Small intestine (tissue), 7 donors: ENCODE measurements around the gene CHCT1. TPM values are rescaled to one million over a fixed set of nuclear protein-coding genes. Genes with fewer than 3 reads are reported as not detected.
"Not testable (repeated sequence)": the region's sequence is repeated elsewhere in the genome, so short reads cannot be mapped to it uniquely, and the experiment has no call there.

Experiments
- DNase-seq, 2 donors: peaks; one replicate each; pipeline versions ENCODE4 v3.0.0 to v3.0.0-alpha.2; 2013
- FAIRE-seq: peaks from 2 replicates; lab custom pipeline; 2012; peaks lifted over from hg19 to GRCh38; lab: Jason Lieb, UNC
- H3K27ac ChIP-seq, 3 donors: one replicate each; pipeline ENCODE4 v1.5.1; 2013; ENCODE audit warnings: low read length in 2 of 3, mild to moderate bottlenecking in 2 of 3, control low read depth in 1 of 3, inconsistent platforms in 1 of 3, low read depth in 1 of 3, moderate library complexity in 1 of 3
- H3K27me3 ChIP-seq, 3 donors: one replicate each; pipeline ENCODE4 v1.6.1; 2013; ENCODE audit warnings: low read length in 3 of 3, inconsistent platforms in 1 of 3; ENCODE audit not compliant: control insufficient read depth in 3 of 3, insufficient read depth in 3 of 3
- H3K36me3 ChIP-seq, 3 donors: one replicate each; pipeline ENCODE4 v1.6.1; 2013; ENCODE audit warnings: low read length in 3 of 3, inconsistent platforms in 1 of 3, low read depth in 1 of 3, mild to moderate bottlenecking in 1 of 3, moderate library complexity in 1 of 3; ENCODE audit not compliant: control insufficient read depth in 3 of 3, insufficient read depth in 2 of 3
- H3K4me1 ChIP-seq, 3 donors: one replicate each; pipeline ENCODE4 v1.6.1; 2013; ENCODE audit warnings: low read length in 2 of 3, inconsistent platforms in 1 of 3, low read depth in 1 of 3, mild to moderate bottlenecking in 1 of 3, moderate library complexity in 1 of 3; ENCODE audit not compliant: control insufficient read depth in 3 of 3, insufficient read depth in 2 of 3
- H3K4me3 ChIP-seq, 3 donors: one replicate each; pipeline ENCODE4 v1.5.1; 2013; ENCODE audit warnings: low read length in 3 of 3, control low read depth in 1 of 3, inconsistent platforms in 1 of 3, low read depth in 1 of 3, mild to moderate bottlenecking in 1 of 3, moderate library complexity in 1 of 3
- H3K9me3 ChIP-seq, 2 donors: one replicate each; pipeline ENCODE4 v1.6.1; 2013; ENCODE audit warnings: low read depth in 1 of 2, low read length in 1 of 2; ENCODE audit not compliant: control insufficient read depth in 2 of 2, insufficient read depth in 1 of 2
- WGBS, 3 donors: extraction: QIAGEN DNeasy Blood & Tissue Kit; methylation state at CpG; one replicate each; pipeline ENCODE4 v1.1.7; 2013; 5-methylcytosine and 5-hydroxymethylcytosine counted together
- polyA plus RNA-seq, 4 donors: library from polyadenylated mRNA; stranded (reverse) in 3 of 4; unstranded in 1 of 4; fragments of 200-250 nt in 3 of 4; fragments of 120-200 nt in 1 of 4; gene quantifications; one replicate each; pipeline versions ENCODE4 v1.2.1 to v1.2.3, GENCODE V29; 2013
- donor health status: healthy with polysubstance abuse.
- donor health status: control.
- donor health status: control.
- donor health status: Bipolar disorder and iron deficiency.
- donor health status: healthy.

CHCT1 gene
- polyA plus RNA-seq, 4 donors: 0.07 to 0.10 TPM; not detected in 2

GRCh38 chr17:60425626-60426025, 3.3 kb downstream of the CHCT1 start:
- no peak overlapping the region for H3K27ac ChIP-seq
- peaks cover 0 to 4% (median 0%) of the 10 kb centered on the region in 3 donors for H3K4me1 ChIP-seq
- no peak for FAIRE-seq
- no peak for DNase-seq
- no peaks in the 10 kb centered on the region for H3K9me3 ChIP-seq
- H3K4me3 ChIP-seq: no peak overlapping the region
- H3K27me3 ChIP-seq: peaks cover 0 to 9% (median 0%) of the 10 kb centered on the region in 3 donors
- WGBS, 3 donors: 85 to 91% (median 86%) methylated on average over 6 of the region's 6 CpGs
- no peaks in the 10 kb centered on the region for H3K36me3 ChIP-seq

- Histone ChIP-seq H3K27me3 (peaks cover 0 to 9% (median 0%) of the 10 kb centered on the region in 3 donors), H3K36me3 (no peaks in the 10 kb centered on the region), H3K4me1 (no peaks in the 10 kb centered on the region), H3K27ac (no peak overlapping the region), H3K9me3 (no peaks in the 10 kb centered on the region), H3K4me3 (no peak overlapping the region)
- FAIRE-seq (no peak), DNase-seq (no peak)
- 82 to 93% (median 82%) methylated on average over 10 of the region's 10 CpGs for WGBS, 3 donors
Measured at GRCh38 chr17:60426596-60426995, 4.3 kb downstream of the CHCT1 start.

GRCh38 chr17:60428491-60428890, 6.2 kb downstream of the CHCT1 start:
- H3K27me3 ChIP-seq, DNase-seq, FAIRE-seq, H3K27ac ChIP-seq, H3K4me3 ChIP-seq, H3K4me1 ChIP-seq, H3K36me3 ChIP-seq: not testable (repeated sequence)
- H3K9me3 ChIP-seq: peaks cover 0 to 11% of the 10 kb centered on the region in 2 donors
- 78 to 83% (median 80%) methylated on average over 6 of the region's 6 CpGs for WGBS, 3 donors

- not testable (repeated sequence) for H3K27ac ChIP-seq, DNase-seq, FAIRE-seq, H3K27me3 ChIP-seq, H3K4me3 ChIP-seq, H3K36me3 ChIP-seq, H3K4me1 ChIP-seq
- peaks cover 0 to 11% of the 10 kb centered on the region in 2 donors for H3K9me3 ChIP-seq
- WGBS, 3 donors: 89 to 92% (median 90%) methylated on average over 7 of the region's 7 CpGs
Measured at GRCh38 chr17:60430561-60430960, 8.3 kb downstream of the CHCT1 start.

GRCh38 chr17:60433021-60433997, 11.0 kb downstream of the CHCT1 start:
- not testable (repeated sequence) for H3K27me3 ChIP-seq, FAIRE-seq, H3K4me3 ChIP-seq, H3K27ac ChIP-seq, DNase-seq, H3K4me1 ChIP-seq, H3K36me3 ChIP-seq
- H3K9me3 ChIP-seq: peaks cover 0 to 11% of the 10 kb centered on the region in 2 donors
- WGBS, 3 donors: 93 to 97% (median 96%) methylated on average over 4 of the region's 4 CpGs

DNA sequence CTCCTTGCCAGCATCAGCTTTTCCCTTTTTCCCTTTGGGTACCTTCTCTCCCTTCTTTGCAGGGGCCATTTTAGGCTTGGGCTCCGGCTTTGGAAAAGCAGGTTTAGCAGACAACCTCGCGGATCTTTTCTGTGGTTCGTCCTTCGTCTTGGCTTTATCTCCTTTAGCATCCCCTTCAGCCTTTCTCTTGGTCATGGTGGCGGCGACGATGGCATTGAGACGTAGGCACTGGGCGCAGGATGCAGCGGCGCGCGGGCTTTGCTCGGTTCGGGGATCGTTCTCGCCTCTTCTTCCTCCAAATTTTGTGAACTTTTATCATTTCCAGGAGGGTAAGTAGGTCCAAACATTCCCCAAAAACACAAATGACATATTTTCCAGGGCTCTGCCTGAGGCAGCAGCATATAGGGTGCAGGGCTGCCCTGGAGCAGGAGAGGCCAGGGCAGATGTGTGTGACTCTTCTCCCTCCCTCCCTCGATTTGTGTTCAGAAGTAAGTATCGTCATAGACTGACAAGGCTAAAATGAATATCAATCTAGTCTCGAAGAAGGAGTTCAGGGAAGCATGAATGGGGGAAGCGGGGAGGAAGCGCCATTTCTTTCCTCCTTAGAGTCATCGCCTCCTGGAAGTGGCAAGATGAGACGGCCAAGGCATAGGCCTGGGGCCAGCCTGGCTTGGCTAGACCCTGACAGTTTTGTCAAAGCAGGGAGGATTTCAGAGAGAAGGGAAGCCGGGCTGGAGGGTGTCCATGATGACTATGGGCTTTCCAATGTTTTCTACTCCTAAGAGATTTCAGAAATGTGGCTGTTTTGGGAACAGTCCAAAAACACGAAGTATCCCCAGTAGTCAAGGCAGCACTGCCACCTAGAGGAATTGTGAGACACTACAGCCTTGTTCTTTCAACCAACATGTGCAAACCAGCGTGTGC, 13.2 kb downstream of the CHCT1 start:
- no peaks in the 10 kb centered on the region for H3K27me3 ChIP-seq
- H3K36me3 ChIP-seq: no peaks in the 10 kb centered on the region
- WGBS, 3 donors: 75 to 80% (median 79%) methylated on average over 28 of the region's 28 CpGs
- no peak for FAIRE-seq
- H3K9me3 ChIP-seq: peaks cover 0 to 11% of the 10 kb centered on the region in 2 donors
- no peak overlapping the region for H3K27ac ChIP-seq
- no peak overlapping the region for H3K4me3 ChIP-seq
- no peaks in the 10 kb centered on the region for H3K4me1 ChIP-seq
- peak; percentile 68 to 72 for DNase-seq

- Histone ChIP-seq H3K27me3 (no peaks in the 10 kb centered on the region), H3K4me3 (no peak overlapping the region), H3K4me1 (no peaks in the 10 kb centered on the region), H3K9me3 (peaks cover 0 to 11% of the 10 kb centered on the region in 2 donors), H3K36me3 (no peaks in the 10 kb centered on the region), H3K27ac (no peak overlapping the region)
- WGBS, 3 donors: 63 to 69% (median 63%) methylated on average over 5 of the region's 5 CpGs
- DNase-seq: no peak
- FAIRE-seq: no peak
Measured at GRCh38 chr17:60436676-60437075, 14.4 kb downstream of the CHCT1 start.

DNA sequence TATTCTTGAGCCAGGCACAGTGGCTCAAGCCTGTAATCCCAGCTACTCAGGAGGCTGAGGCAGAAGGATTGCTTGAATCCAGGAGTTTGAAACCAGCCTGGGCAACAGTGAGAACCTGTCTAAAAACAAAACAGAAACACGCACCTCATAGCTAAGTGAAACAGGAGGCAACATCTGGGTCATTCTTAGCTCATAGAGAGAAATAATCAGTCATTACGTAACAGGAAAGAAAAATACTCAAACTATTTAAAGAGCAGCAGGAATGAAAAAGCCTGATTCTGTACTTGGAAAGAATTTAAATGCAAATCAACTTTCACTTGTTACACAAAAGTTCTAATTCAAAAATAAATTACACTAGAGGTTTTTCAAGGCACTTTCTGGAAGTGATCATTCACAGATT, 17.2 kb downstream of the CHCT1 start:
- Histone ChIP-seq H3K9me3 (no peaks in the 10 kb centered on the region), H3K4me1 (no peaks in the 10 kb centered on the region), H3K27me3 (no peaks in the 10 kb centered on the region), H3K36me3 (no peaks in the 10 kb centered on the region), H3K27ac (no peak overlapping the region), H3K4me3 (no peak overlapping the region)
- WGBS, 3 donors: 31 to 53% (median 45%) methylated on average over 2 of the region's 2 CpGs
- FAIRE-seq (no peak), DNase-seq (no peak)
